Measurements from ENCODE around the gene KIAA1755. TPM values are rescaled to one million over a fixed set of nuclear protein-coding genes. Genes with fewer than 3 reads are reported as not detected.

KIAA1755 gene
- total RNA-seq, 1 donor from 2014 or later = 7.0 TPM

GRCh38 chr20:38197619-38198018 lies 62.9 kb downstream of the KIAA1755 start:
- DNase-seq (ENCODE audit: low spot score) = peak; percentile 19

GRCh38 chr20:38197217-38197616 lies 63.3 kb downstream of the KIAA1755 start:
- peak; percentile 33 for DNase-seq (ENCODE audit: low spot score)
- intact Hi-C loops (cut with DNase I) = no loop called here

More at GRCh38 chr20:38197619-38198018, 62.9 kb downstream of the KIAA1755 start:
- intact Hi-C loops (cut with DNase I) = no loop called here

DNA sequence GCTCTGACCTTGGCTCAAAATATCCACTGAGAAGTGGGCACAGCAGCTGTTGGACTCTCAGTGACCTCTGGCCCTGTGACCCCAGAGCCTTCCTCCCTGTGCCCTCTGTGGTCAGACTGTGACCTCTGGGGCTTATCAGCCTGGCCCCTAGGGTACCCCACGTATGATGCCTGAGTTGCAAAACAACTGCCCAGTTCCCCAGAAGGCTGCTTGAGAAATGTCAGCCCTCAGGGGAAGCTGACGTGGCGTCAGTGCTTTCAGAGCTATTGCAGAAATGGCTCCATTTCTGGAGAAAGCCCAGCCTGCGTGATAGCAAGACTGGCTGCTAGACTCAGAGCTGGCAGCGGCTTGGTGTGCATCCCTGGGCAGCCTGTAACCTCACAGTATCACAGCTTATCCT lies 63.9 kb downstream of the KIAA1755 start:
- intact Hi-C loops (cut with DNase I) = no loop called here

DNA sequence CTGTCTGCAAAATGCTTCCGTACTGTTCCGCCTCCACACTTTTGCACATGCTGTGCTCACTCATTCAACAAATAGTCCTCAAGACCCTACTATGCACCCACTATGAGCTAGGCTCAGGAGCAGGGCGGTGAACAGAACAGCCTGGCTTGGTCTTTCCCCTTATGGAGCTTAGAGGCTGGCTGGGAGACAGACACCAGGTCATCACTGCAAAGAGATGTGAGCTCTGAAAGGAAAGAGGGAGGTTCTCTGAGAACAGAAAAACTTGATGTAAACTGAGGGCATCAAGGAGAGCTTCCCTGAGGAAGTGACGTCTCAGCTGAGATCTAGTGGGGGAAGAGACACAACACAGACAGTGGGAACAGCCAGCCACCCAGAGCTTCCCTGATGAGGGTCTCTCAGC lies 64.5 kb downstream of the KIAA1755 start:
- intact Hi-C loops (cut with DNase I) = no loop called here
- DNase-seq (ENCODE audit: low spot score) = peak; percentile 46

More for the DNA sequence above, 63.9 kb downstream of the KIAA1755 start:
- peak; percentile 88 for DNase-seq (ENCODE audit: low spot score)

DNA sequence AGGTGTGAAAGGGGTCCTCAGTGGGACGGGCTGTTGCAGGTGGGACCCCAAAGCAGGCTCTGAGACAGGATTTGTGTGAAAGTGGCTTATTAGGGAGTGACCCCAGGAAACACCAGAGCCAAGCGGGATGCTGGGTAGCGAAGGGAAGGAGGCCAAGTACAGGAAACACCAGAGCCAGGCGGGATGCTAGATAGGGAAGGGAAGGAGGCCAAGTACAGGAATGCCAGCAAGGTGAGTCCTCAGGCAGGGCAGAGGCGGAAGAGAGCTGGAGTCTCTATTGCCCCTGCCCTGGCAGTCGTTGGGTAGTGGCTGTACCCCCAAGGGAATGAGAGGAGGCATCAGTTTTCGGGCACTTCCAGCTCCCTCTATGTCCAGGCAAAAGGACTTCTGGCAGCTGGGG lies 65.0 kb downstream of the KIAA1755 start:
- intact Hi-C loops (cut with DNase I) = no loop called here
- peak; percentile 67 for DNase-seq (ENCODE audit: low spot score)

DNA sequence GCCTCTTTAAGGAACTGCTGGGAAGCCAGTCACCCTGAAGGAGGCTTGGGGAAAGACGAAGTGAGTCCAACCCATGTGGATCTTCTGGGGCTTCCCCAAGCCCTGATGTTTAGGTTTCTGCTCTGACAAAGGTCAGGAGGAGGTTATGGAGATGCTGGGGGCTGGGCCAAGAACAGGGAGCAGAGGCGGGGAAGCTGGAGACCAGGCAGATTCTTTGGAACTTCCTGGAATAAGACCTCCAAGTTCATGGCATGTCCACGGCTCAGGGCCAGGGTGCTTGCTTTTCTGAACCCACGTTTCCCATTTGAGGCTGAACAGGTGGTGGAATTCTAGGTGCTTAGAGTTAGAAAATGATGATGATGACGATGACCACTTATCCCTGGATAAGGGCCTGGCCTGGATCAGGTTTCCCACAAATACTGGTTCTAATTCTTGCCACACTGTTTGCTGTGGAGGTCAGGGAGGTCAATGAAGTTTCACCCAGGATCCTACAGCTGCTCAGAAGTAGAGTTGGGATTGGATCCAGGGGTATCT lies 65.5 kb downstream of the KIAA1755 start:
- intact Hi-C loops (cut with DNase I) = no loop called here
- DNase-seq (ENCODE audit: low spot score) = peak; percentile 27

- peak; percentile 14 for DNase-seq (ENCODE audit: low spot score)
- intact Hi-C loops (cut with DNase I) = no loop called here
Measured at GRCh38 chr20:38193586-38194105, 66.9 kb downstream of the KIAA1755 start.

- no peak for DNase-seq (ENCODE audit: low spot score)
- intact Hi-C loops (cut with DNase I) = no loop called here
Measured at GRCh38 chr20:38192323-38192885, 68.1 kb downstream of the KIAA1755 start.

DNA sequence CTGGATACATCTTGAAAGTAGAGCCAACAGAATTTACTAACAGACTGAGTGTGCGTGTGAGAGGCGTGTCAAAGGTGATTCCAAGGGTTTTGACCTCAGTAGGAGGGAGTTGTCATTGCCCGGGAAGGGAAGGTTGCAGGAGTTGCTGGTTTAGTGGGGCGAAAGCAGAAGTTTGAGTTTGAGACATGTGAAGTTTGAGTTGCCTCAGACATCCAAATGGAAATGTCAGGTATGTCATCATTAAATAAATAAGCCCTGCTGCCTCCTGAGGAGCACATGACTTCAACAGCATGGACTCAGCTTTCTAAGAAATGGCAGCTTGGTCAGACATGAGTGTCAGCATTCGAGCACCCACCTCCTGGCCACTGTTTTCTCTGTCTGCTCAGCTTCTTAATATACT lies 68.9 kb downstream of the KIAA1755 start:
- DNase-seq (ENCODE audit: low spot score) = no peak
- intact Hi-C loops (cut with DNase I) = no loop called here

- intact Hi-C loops (cut with DNase I) = no loop called here
- peak; percentile 74 for DNase-seq (ENCODE audit: low spot score)
Measured at GRCh38 chr20:38190936-38191371, 69.6 kb downstream of the KIAA1755 start.

DNA sequence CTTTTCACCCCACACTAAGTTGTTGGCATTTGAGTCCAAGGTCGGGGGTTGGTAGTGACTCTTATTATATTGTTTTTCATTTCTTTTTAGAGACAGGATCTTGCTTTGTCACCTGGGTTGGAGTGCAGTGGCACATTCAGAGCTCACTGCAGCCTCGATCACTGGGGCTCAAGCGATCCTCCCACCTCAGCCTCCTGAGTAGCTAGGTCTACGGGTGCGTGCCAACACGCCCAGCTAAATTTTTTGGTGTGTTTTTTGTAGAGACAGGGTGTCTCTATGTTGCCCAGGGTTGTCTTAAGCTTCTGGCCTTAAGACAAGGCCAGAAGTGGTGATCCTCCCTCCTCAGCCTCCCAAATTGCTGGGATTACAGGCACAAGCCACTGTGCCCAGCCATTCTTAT lies 70.4 kb downstream of the KIAA1755 start:
- intact Hi-C loops (cut with DNase I) = no loop called here
- no peak for DNase-seq (ENCODE audit: low spot score)

DNA sequence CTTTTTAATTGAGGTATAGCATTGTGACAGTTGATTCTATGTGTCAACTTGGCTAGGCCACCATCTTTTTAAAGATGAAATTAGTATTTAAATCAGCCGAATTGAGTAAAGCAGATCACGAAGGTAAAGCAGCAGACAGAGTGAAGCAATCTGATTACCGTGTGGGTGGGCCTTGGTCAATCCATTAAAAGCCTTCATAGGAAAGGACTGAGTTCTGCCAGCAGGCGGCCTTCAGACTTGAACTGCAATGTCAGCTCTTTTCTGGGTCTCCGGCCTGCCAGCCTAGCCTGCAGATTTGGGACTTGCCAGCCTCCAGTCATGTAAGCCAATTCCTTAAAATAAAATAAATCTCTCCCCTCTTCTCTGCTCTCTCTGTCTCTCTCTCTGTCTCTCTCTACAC lies 73.0 kb downstream of the KIAA1755 start:
- intact Hi-C loops (cut with DNase I) = no loop called here
- no peak for DNase-seq (ENCODE audit: low spot score)

- DNase-seq (ENCODE audit: low spot score) = no peak
- intact Hi-C loops (cut with DNase I) = no loop called here
Measured at GRCh38 chr20:38186788-38187221, 73.7 kb downstream of the KIAA1755 start.

DNA sequence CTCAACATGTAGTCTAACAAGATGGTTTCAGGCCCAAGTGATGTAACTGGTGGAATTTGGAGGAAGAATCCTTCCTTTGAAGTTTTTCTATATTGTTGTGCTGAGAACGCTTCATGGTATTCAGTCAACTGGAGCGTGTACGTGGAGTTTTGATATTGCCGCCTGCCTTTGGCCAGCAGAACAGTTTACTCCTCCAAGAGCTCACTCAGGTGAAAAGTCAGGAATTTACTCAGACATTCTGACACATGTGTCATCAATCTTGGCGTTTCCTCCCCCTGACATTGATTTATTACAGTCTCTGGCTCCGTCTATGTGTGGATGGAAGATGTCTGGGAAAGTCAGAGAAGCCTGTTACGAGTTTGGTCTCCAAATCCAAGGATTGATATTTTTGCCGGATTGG lies 76.4 kb downstream of the KIAA1755 start:
- DNase-seq (ENCODE audit: low spot score) = peak; percentile 4
- intact Hi-C loops (cut with DNase I) = no loop called here

- peak; percentile 6 for DNase-seq (ENCODE audit: low spot score)
- intact Hi-C loops (cut with DNase I) = no loop called here
Measured at GRCh38 chr20:38181971-38182370, 78.6 kb downstream of the KIAA1755 start.

- DNase-seq (ENCODE audit: low spot score) = peak; percentile 62
- intact Hi-C loops (cut with DNase I) = no loop called here
Measured at GRCh38 chr20:38181207-38181801, 79.2 kb downstream of the KIAA1755 start.

- intact Hi-C loops (cut with DNase I) = no loop called here
- no peak for DNase-seq (ENCODE audit: low spot score)
Measured at GRCh38 chr20:38180781-38181180, 79.8 kb downstream of the KIAA1755 start.

DNA sequence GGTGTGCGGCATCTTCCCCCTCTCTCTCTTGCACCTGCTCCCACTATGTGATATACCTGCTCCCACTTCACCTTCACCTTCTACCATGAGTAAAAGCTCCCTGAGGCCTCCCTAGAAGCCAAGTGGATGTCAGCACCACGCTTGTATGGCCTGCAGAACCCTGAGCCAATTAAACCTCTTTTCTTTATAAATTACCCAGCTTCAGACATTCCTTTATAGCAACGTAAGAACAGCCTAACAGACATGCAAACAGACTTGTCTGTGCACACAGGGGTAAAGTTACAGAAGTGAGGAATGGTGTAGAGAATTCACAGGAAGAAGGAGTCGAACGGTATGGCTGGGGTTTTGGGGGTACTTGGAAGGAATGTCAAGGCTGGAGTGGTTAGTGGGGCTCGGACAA lies 80.7 kb downstream of the KIAA1755 start:
- DNase-seq (ENCODE audit: low spot score) = no peak
- intact Hi-C loops (cut with DNase I) = no loop called here

DNA sequence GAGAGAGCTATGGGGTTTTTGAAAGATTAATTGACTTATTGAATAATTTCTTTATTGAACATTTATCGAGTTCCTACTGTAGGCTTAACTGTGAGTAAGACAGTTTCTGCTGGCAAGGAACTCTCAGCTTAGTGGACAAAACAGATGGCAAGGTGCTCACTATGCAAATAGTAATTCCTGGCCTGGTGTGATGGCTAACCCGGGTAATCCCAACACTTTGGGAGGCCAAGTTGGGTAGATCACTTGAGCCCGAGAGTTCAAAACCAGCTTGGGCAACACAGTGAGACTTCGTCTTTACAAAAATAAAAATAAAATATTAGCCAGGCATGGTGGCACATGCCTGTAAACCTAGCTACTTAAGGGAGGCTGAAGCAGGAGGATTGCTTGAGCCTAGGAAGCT lies 82.0 kb downstream of the KIAA1755 start:
- no peak for DNase-seq (ENCODE audit: low spot score)
- intact Hi-C loops (cut with DNase I) = no loop called here

GRCh38 chr20:38178065-38178491 lies 82.5 kb downstream of the KIAA1755 start:
- peak; percentile 59 for DNase-seq (ENCODE audit: low spot score)
- intact Hi-C loops (cut with DNase I) = no loop called here

GRCh38 chr20:38177201-38177600 lies 83.3 kb downstream of the KIAA1755 start:
- intact Hi-C loops (cut with DNase I) = no loop called here
- peak; percentile 24 for DNase-seq (ENCODE audit: low spot score)

Data from cardiac septum (tissue), 1 donor.